GM13977 (cell line): ENCODE results near the gene HNF1B.

Experiments
- DNase-seq: peaks from one replicate; pipeline ENCODE4 v3.0.0; 2012; ENCODE audit warnings: low spot score
- CTCF ChIP-seq: IDR thresholded peaks from 2 replicates; pipeline ENCODE4 v1.5.1; 2012; ENCODE audit warnings: mild to moderate bottlenecking, control low read depth; ENCODE audit not compliant: insufficient read depth; ENCODE audit errors: extremely low read depth, missing control alignments
- in situ Hi-C: fragments of 300-500 bp; cut with MboI; formaldehyde crosslinking; loops from one replicate; pipeline ENCODE4 v1.12.0; 2022; ENCODE audit warnings: low sequenced_read_pairs, low pct_unique_long_range_greater_than_20kb, mixed read lengths, inconsistent platforms; ENCODE audit not compliant: unreplicated experiment

Gene HNF1B

GRCh38 chr17:37732316-37732715, 12.5 kb downstream of the HNF1B start:
- no peak for DNase-seq
- TF ChIP-seq CTCF = no peak
- in situ Hi-C loops = no loop called here

- no peak for TF ChIP-seq CTCF
- no peak for DNase-seq
- in situ Hi-C loops = no loop called here
These were observed 13.8 kb downstream of the HNF1B start for GRCh38 chr17:37731056-37731455.

- no peak for TF ChIP-seq CTCF
These were observed 15.0 kb downstream of the HNF1B start for GRCh38 chr17:37729905-37730304.

GRCh38 chr17:37726891-37727675, 17.8 kb downstream of the HNF1B start:
- in situ Hi-C loops = no loop called here
- DNase-seq = no peak

More at GRCh38 chr17:37729905-37730304, 15.0 kb downstream of the HNF1B start:
- DNase-seq = no peak
- in situ Hi-C loops = no loop called here

GRCh38 chr17:37726248-37726647, 18.6 kb downstream of the HNF1B start:
- no peak for TF ChIP-seq CTCF
- no peak for DNase-seq
- in situ Hi-C loops = no loop called here

More at GRCh38 chr17:37726891-37727675, 17.8 kb downstream of the HNF1B start:
- TF ChIP-seq CTCF = no peak

GRCh38 chr17:37725601-37726146, 19.2 kb downstream of the HNF1B start:
- in situ Hi-C loops = no loop called here
- no peak for DNase-seq
- TF ChIP-seq CTCF = no peak
